NK-92 (cell line): Measurements from ENCODE around the gene HNMT.
"Not testable (repeated sequence)": the region's sequence is repeated elsewhere in the genome, so short reads cannot be mapped to it uniquely, and the experiment has no call there.

Experiments used
- DNase-seq: peaks from one replicate; lab custom pipeline; 2025; ENCODE audit not compliant: unreplicated experiment; lab: John Stamatoyannopoulos, UW

Gene HNMT

GRCh38 chr2:138037090-138037489, 72.8 kb downstream of the HNMT start:
- DNase-seq, result no peak

GRCh38 chr2:138040616-138041015, 76.3 kb downstream of the HNMT start:
- no peak for DNase-seq

GRCh38 chr2:138042311-138042710, 78.0 kb downstream of the HNMT start:
- DNase-seq, result no peak

GRCh38 chr2:138043588-138043987, 79.3 kb downstream of the HNMT start:
- not testable (repeated sequence) for DNase-seq

- no peak for DNase-seq
Observed at GRCh38 chr2:138058427-138058826, 94.2 kb downstream of the HNMT start.

- DNase-seq, result no peak
Observed at GRCh38 chr2:138059487-138060300, 95.4 kb downstream of the HNMT start.

GRCh38 chr2:138060301-138060635, 96.0 kb downstream of the HNMT start:
- no peak for DNase-seq

- DNase-seq, result no peak
Observed at GRCh38 chr2:138061961-138062360, 97.7 kb downstream of the HNMT start.

GRCh38 chr2:138063181-138063580, 98.9 kb downstream of the HNMT start:
- DNase-seq, result no peak
